ENCODE measurements around the gene TIMM17B. TPM values are rescaled to one million over a fixed set of nuclear protein-coding genes. Genes with fewer than 3 reads are reported as not detected.

TIMM17B gene
- total and polyA plus RNA-seq, 2 of the 8 experiments (the other 6 are each of a cell fraction or from before 2014, with no cell fraction given): 77.8 to 246 TPM

- no peak for FAIRE-seq
These were observed 17.3 kb upstream of the TIMM17B start for GRCh38 chrX:48914593-48915493.

More at GRCh38 chrX:48914593-48915493, 17.3 kb upstream of the TIMM17B start:
- ChIA-PET CTCF (ENCODE audit: partially characterized antibody) (interaction anchor here (1.5 to 2.2 kb wide), 3 partner anchors 22 to 31 kb away, joined by 6 to 13 read pairs (median 12); no protein-coding TSS in a partner anchor), POLR2A (ENCODE audit: partially characterized antibody) (interaction anchor here (0.7 to 30.9 kb wide), 7 partner anchors 11 to 125 kb away, joined by 3 to 572 read pairs (median 4); partner anchors contain the start of genes PQBP1 and TIMM17B)
- Histone ChIP-seq H3K36me3 (ENCODE audit: control insufficient read depth in 2 of 4, insufficient read depth in 4 of 4, low read length in 3 of 4) (peaks cover 11 to 35% (median 27%) of the 10 kb centered on the region in 4 experiments; a peak in 7 of 8 replicates), H3K79me1 (ENCODE audit: low read depth, low read length) (no peaks in the 10 kb centered on the region; the same call in 1 of the 2 replicates), H2BK5ac (ENCODE audit: low read depth, low read length) (no peak overlapping the region), H3K27ac (ENCODE audit: low read depth, low read length) (no peak overlapping the region), H2BK15ac (ENCODE audit: low read length) (no peak overlapping the region), H4K8ac (ENCODE audit: extremely low read depth, insufficient read depth, low read length) (no peak overlapping the region), H3K4me1 (replicated peaks in 1 of 4; ENCODE audit: control insufficient read depth in 3 of 4, insufficient read depth in 4 of 4, low read length in 3 of 4) (peaks cover 2 to 6% (median 4%) of the 10 kb centered on the region in 4 experiments), H3K9me3 (ENCODE audit: insufficient read depth in 2 of 2, low read depth in 1 of 2, low read length in 1 of 2) (no peaks in the 10 kb centered on the region; a peak in 1 of 4 replicates), H2BK12ac (ENCODE audit: low read depth, low read length) (no peak overlapping the region), H2AFZ (ENCODE audit: low read length) (no peak overlapping the region), H3K14ac (ENCODE audit: insufficient read length) (no peak overlapping the region), H3K27me3 (replicated peaks in 1 of 4; ENCODE audit: control insufficient read depth in 3 of 4, extremely low read depth in 1 of 4, insufficient read depth in 3 of 4, low read length in 3 of 4) (no peaks in the 10 kb centered on the region), H3K9ac (replicated peaks in 1 of 4; ENCODE audit: extremely low read depth in 1 of 4, low read depth in 3 of 4, low read length in 3 of 4) (no peak overlapping the region), H2AK5ac (ENCODE audit: low read depth, low read length) (no peak overlapping the region), H3K23ac (ENCODE audit: insufficient read length) (no peak overlapping the region), H4K20me1 (replicated peaks in 1 of 2; ENCODE audit: control insufficient read depth in 1 of 2, insufficient read depth in 2 of 2, low read length in 2 of 2) (peaks cover 14 to 24% of the 10 kb centered on the region in 2 experiments), H2BK20ac (ENCODE audit: low read length) (no peak overlapping the region), H4K5ac (ENCODE audit: insufficient read length, low read depth, low read length) (no peak overlapping the region), H3K23me2 (ENCODE audit: low read depth, low read length) (peaks cover 6% of the 10 kb centered on the region), H3K4me2 (ENCODE audit: insufficient read depth in 1 of 2, low read depth in 2 of 2, low read length in 2 of 2) (peak overlapping the region; percentile 11 to 71), H3K18ac (ENCODE audit: extremely low read depth, low read length) (no peak overlapping the region), H2BK120ac (replicated peaks; ENCODE audit: low read depth, low read length) (no peak overlapping the region), H4K91ac (replicated peaks; ENCODE audit: insufficient read length, low read length) (no peak overlapping the region), H3K56ac (replicated peaks; ENCODE audit: insufficient read length, low read depth, low read length) (no peak overlapping the region), H3K79me2 (ENCODE audit: control insufficient read depth in 1 of 2, insufficient read depth in 2 of 2, low read length in 2 of 2) (peaks cover 13 to 58% of the 10 kb centered on the region in 2 experiments), H3K4ac (replicated peaks; ENCODE audit: insufficient read length, low read depth, low read length) (no peak overlapping the region), H3K4me3 (ENCODE audit: extremely low read depth in 1 of 4, insufficient read depth in 2 of 4, low read depth in 3 of 4, low read length in 4 of 4) (peak overlapping the region in 1 of 4 experiments; percentile 48; a peak in 1 of 8 replicates)
- TF ChIP-seq KDM1A (IDR thresholded peaks at IDR 0.05; ENCODE audit: borderline replicate concordance, low read length): no peak
- no peak for TF ChIP-seq RNF2 (IDR thresholded peaks at IDR 0.05; ENCODE audit: borderline replicate concordance, low read depth, low read length, missing control alignments, poor library complexity, severe bottlenecking)
- no peak for TF ChIP-seq CBX5 (IDR thresholded peaks at IDR 0.05; ENCODE audit: low read depth, low read length)
- no peak for TF ChIP-seq CEBPB (IDR thresholded peaks at IDR 0.05; ENCODE audit: low read depth, low read length)
- TF ChIP-seq KDM4A (IDR thresholded peaks at IDR 0.05; ENCODE audit: low read depth, low read length, severe bottlenecking): no peak
- no peak for TF ChIP-seq POU5F1 (IDR thresholded peaks at IDR 0.05; ENCODE audit: low read depth, low read length)
- no peak for TF ChIP-seq TBP (IDR thresholded peaks at IDR 0.05; ENCODE audit: low read depth, low read length)
- no peak for TF ChIP-seq RXRA (IDR thresholded peaks at IDR 0.05; ENCODE audit: insufficient read depth, low read depth, low read length)
- TF ChIP-seq SIRT6 (IDR thresholded peaks at IDR 0.05; ENCODE audit: low read length): no peak
- no peak for TF ChIP-seq TEAD4 (IDR thresholded peaks at IDR 0.05; ENCODE audit: low read depth, low read length)
- TF ChIP-seq GABPA (IDR thresholded peaks at IDR 0.05; ENCODE audit: borderline replicate concordance, insufficient read depth, low read length): no peak
- DNase-seq (ENCODE audit: low read depth in 1 of 2, low spot score in 2 of 2): no peak
- 96% methylated on average over 11 of the region's 13 CpGs; no CpG with 5 or more reads in 1 of the 2 experiments for WGBS, 2 experiments (ENCODE audit: extremely low coverage in 1 of 2, insufficient coverage in 1 of 2, insufficient read length in 1 of 2, insufficient replicate concordance in 2 of 2, low coverage in 1 of 2, low lambda C conversion rate in 2 of 2, missing lambda C conversion rate in 1 of 2)
